HG03159 (cell line): ENCODE data around the gene TAF1A.
"Not testable (repeated sequence)": the region's sequence is repeated elsewhere in the genome, so short reads cannot be mapped to it uniquely, and the experiment has no call there.

Experiments used
- ATAC-seq: cut with Tn5 transposase; IDR thresholded peaks from one replicate; pipeline ENCODE4 v1.9.1; 2021; ENCODE audit warnings: mild to moderate bottlenecking, moderate library complexity; ENCODE audit not compliant: unreplicated experiment

The TAF1A gene

DNA sequence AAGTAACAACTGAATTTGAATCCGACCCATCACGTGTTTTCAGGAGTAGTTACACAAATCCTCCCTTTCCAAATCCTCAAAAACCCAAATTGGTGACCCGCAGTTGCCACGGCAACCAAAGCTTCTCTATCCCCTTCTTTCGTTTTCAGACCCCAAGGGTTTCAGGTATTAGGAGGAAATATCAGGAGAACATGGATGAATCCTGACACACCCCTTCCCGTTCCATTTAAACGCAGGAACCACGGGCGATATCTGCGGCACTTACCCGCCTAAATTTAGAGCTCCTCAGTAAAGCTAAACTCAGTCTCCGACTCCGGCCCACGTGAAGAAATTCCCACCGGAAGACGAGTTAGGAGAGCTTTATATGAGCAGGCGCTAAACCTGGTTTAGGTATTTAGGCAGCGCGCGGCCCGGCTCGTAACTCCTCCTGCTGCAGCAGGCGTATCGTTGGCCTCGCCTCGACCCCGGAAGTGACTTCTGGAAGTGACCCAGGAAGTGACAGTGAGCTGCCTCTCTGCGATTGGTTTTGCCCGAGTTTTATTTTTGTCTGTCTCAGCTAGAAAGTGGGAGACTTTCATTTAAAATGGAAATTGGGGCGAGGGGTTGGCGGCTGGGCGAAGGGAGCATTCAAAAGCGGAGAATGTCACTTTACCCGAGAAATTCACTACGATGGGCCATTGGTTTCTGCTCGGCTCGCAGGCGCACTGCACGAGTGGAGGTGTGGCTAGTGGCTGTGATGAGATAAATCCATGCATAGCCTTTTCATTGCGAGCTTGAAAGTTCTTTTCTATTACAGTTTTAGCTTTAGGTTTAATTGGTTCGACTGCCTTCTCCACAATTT, at the start of gene TAF1A:
Gene TAF1A (minus strand): TSS at position 472 of the 841 bp plus-strand sequence.
- peak; percentile 100 for ATAC-seq

DNA sequence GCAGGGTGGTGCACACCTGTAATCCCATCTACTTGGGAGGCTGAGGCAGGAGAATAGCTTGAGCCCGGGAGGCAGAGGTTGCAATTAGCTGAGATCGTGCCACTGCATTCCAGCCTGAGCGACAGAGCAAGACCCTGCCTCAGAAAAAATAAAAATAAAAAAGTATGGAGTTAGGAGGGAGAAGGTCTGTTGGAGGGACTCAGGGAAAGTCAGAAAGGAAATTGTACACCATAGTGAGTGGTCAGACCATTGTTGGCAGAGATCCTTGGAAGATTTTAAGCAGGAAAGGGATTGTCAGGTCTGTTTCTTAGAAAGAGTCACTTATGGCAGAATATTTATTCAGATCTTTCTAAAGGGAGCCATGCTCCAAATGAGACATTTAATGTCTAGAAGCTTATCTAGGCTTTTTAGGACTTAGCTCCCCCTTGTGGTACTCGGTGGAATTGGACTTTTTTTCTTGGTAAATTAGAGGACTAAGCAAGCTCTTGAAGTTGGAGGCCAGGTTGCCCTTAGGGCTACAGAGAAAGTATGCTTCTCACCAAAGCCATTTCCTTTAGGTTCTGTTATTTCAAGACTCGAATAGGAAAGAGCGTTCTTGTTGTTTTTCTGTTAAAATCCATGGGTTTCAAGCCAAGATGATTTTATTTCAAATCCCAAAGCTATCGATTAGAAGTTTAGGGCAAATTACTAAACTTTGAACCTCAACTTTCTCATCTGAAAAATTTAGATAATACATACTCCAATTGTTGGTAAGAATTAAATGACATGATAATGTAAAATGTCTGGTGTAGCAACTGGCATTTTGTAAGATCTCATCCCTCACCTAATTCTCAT, 44.7 kb upstream of the TAF1A start:
- peak; percentile 83 for ATAC-seq

DNA sequence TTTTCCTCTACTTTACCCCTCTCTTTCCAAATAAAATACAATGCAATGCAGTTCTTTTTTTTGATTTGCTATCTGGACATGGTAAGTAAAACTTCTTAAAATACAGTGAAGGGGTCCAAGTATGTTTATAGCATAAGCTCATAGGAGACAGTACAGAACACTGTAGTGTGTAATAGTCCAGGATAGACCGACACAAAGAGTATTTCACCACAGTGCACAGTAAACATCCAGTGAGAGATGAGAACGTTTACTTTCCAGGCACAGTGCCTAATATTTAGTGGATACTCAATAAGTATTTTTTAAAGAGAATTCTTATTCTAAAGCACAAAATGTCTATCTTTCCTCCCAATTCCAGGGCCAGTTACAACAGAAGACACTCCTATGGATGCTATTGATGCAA, 43.0 kb upstream of the TAF1A start:
- no peak for ATAC-seq

DNA sequence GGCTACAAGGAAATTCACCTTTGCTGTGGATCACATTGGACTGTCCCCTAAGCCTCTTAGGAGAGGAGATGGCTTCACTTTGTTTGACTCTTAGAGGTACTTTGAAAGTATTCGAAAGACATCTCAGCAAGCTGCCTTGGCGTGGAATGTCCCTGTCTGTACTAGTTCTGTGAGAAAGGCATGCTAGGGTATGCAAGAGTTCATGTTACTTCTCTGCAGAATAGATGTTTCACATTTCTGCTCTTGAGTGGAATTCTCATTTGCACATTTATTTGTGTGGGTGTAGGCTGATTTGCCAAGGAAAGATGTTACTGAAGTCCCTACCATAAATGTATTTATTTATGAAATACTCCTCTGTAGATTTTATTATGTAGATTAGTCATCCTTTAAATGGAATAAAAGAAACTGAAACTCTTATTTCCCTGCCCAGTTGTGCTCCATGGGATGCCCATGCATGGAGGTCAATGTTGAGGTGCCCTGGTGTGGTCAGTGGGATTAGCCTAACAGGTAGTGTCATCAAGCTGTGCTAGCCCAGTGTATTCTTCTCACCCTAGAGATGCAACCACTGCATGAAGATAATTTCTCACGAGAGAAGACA, 42.0 kb upstream of the TAF1A start:
- ATAC-seq = no peak

DNA sequence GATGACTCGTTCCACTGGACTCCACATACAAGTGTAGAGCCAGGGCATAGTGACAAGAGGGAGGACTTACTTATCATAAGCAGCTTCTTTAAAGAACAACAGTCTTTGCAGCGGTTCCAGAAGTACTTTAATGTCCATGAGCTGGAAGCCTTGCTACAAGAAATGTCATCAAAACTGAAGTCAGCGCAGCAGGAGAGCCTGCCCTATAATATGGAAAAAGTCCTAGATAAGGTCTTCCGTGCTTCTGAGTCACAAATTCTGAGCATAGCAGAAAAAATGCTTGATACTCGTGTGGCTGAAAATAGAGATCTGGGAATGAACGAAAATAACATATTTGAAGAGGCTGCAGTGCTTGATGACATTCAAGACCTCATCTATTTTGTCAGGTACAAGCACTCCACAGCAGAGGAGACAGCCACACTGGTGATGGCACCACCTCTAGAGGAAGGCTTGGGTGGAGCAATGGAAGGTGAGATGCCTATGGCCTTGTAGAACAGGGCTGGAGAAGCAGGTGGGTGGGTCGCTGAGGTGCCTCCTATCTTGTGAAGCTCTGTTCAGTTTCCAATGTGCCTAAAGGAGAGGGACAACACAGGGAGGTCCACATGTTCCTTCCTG, 40.3 kb upstream of the TAF1A start:
- no peak for ATAC-seq

DNA sequence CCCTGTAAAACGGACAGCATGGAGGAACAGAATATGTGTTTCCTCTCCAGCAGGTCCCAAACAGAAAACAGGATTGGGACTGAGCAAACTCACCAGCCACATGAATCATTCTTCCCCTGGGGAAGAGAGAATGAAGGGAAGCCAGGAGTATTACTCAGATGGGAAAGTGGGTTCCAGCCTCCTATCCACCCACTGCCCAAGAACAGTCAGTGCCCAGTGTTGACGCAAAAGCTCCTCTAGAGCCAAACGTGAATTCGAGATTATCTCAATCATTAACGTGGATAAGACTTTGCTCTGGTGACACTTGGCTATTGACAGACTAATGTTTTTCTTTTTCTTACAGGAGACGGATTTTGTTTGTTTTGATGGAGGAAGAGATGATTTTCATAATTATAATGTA, 37.5 kb upstream of the TAF1A start:
- ATAC-seq = no peak

DNA sequence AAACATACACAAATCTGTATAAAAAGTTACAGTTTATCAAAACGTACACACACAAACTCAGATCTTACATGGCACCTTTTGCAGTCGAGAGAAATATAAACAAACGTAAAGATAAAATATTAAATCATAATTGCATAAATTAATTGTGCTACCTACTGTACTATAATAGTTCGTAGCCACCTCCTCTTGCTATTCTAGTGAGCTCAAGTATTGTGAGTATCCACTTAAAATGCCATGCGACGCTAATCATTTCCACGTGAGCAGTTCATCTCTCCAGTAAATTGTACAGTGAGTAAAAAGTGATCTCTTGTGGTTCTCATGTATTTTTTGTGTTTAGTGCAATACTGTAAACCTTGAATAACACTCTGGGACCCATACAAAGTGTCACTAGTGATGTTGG, 34.5 kb upstream of the TAF1A start:
- no peak for ATAC-seq

DNA sequence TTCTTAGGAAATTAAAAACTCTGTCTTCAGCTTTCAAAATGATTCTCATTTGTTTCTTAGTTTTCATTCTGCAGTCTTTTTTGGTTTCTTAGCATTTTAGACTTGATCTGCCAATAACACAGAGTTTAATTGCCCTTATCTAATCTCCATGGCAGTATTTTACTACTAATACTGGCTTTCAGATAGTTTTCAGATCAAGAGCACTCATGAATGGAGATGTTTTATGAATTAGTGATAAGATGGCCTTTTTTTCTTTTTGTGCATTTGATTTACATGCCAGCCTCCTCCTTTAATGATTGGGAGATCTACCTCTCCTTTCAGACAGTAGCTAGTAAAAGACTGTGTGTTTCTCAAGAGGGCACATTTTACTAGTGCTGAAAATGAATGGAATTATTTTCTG, 33.7 kb upstream of the TAF1A start:
- no peak for ATAC-seq

DNA sequence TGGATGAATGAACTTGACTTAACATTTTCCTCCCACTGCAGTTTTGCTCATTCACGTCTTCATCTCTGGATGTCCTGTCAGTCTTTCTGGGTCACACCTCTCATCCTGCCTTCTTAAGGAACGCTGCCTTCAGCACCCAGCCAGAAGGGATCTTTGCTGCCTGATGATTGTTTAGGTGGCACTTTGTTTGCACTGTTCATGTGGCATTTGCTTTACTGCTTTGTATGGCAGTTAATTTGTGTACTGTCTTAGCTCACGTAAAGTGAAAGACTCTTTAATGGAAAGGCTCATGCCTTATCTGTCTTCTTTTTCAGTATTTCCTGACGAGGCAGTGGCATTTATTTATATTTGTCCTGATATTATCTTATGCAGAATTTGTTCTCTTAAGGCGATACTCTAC, 33.0 kb upstream of the TAF1A start:
- no peak for ATAC-seq

DNA sequence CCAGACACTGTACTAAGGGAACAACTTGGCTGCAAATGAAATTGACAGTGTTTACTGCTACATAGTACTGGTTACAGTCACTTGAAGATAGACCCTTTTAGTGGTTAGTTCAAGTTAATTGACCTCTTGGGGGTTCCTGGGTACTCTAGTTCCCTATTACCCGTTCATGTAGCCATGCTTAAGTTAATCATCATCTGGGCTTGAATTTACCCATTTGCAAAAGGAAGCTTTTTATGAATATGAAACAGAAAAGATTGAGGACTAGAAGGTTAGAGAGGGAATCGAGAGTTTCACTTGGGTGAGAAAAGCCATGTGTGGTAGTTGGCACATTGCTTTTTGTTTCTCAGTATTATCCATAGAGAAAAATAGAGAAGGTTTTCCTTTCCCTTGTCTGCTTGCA, 30.8 kb upstream of the TAF1A start:
- ATAC-seq = peak; percentile 32

DNA sequence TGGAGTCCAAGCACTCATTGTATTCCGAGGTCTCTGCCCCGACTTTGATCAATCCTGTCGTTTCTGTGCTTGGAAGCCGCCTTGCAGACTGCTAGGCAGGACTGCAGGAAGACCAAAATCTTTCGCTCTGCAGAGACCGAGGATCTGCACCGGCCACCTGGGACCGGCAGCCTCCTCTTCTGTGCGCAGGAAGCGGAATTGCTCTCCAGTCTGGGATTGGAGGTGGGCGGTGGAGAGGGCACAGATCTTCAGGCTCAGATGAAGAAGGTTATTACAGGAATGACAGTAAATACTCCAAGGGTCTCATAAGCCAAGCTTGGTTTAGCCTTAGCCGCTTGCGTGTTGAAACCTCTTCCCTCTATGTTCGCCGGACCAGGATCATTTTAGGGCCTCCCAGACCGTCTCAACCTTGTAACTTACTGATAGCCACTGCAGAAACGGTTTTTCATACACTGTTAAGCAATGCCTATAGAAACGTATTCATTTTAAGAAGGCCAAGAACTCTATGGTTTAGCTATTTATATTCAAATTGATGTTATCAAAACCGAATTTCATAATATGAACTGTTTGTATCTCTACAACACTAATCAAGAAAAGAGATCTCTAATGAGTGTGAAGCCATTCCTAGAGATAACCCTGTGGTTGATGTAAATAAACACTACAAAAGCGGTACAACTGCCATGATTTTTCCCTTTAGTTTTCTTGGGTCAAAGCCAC, 29.3 kb upstream of the TAF1A start:
- no peak for ATAC-seq

DNA sequence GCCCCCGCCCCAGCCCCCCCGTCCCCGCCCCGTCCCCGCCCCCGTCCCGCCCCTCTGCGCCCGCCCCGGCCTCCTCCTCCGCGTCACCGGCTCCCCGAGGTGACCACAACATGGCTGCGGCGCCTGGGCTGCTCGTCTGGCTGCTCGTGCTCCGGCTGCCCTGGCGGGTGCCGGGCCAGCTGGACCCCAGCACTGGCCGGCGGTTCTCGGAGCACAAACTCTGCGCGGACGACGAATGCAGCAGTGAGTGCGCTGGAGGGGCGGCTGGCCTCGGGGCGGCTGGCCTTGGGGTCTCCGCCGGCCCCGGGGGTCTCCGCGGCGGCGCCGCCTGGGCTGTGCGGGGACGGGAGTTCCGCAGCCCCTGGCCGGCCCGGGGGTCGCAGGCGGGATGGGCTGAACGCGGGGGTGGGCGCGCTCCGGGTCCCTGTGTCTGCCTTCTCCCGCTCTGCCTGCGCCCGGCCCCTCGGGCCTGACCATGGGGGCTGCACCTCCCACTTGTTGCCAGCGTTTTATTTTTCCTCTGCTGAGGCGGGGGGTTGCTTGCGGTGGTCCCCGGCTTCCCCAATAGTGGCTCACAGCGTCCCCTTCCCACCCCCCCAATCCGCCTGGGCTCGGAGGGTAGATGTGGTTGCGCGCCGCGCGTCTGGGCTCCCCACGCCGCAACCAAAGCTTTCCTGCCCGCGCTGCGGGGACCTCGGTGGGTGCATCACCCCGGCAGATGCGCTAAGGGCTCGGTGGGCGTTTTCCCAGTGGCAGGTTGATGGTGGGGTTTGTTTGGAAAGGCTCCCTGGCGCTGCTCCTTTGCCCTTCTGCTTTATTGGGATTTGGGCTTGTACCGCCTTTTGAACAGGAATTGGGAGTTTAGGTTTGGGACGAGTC, 28.5 kb upstream of the TAF1A start, which contains the start of gene MIA3:
Gene MIA3 (plus strand): TSS at position 97 of the 879 bp plus-strand sequence. CDS start 14 bp downstream, at position 111.
- peak; percentile 58 for ATAC-seq

DNA sequence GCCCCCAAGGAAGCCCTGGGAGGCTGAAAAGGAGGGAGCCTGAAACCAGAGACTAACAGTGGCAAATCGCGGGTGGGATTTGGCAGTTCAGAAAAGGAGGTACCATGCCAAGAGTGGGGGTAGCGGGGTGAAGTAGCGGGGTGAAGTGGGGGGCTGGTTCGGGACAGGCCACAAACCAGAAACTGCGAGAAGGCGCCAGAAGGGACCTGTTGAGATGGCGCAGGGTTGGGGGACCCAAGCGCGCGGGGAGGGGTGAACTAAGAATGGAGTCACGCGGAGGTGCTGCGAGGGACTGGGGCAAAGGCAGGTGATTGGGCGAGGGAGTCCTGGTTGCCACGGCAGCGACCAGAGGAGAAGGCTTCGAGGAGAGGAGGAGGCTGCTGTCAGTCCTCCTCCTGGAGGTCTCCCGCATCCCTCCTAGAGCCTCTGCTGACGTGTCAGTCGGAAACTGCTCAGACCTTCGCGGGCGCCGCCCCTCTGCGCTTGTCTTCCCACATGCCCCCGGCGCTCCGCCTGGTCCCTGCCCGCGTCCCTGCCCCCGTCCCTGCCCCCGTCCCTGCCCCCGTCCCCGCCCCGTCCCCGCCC, 27.7 kb upstream of the TAF1A start:
- peak; percentile 88 for ATAC-seq

DNA sequence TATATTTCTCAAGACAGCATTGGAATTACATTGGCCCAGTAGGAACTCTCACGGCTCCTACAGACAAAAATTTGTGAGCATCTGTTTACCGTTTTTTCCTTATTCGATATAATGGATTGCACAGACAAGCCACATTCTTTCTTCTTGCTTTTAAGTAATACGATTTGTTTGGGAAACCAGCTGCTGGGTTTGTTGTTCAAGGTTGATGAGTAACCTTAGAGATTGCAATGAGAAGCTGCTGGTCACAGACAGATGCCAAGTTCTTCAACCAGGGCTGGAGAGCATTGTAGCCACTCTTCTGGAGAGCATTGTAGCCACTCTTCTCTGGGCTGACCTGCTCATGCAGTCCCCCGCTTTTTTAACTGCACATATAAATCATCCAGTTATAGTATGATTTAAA, 26.8 kb upstream of the TAF1A start:
- no peak for ATAC-seq

DNA sequence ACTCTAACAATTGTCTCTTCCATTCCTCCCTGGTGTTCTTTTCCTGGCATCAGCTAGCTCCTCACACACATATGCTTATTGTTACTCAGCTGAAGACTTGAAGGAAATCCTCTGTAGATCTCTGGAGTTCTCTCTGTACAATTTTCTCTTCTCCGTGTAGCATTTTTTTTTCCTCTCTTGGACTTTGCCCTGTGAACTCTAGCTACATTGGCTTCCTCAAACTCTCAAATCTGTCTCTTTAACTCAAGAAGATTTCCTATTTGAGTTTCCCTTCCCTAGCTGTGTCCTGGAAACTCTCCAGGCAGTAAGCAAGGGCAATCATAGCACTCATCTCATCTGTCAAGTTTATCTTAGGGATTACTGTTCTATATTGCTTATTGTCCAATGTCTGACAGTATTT, 23.9 kb upstream of the TAF1A start:
- ATAC-seq = no peak

DNA sequence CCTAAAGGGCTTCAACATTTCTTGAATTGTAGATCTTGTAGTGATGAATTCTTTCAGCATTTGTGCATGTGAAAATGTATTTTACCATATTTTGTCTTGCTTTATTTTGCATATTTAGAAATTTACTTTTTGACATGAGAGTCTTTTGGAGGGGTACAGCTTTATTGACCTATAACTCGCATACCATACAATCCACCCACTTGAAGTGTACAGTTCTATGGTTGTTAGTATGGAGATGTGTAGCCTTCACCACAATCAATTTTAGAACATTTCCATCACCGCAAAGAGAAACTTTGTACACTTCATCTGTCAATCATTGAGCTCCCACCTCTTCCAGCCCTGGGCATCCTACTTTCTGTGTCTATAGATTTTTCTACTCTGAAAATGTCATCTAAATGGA, 21.0 kb upstream of the TAF1A start:
- no peak for ATAC-seq

DNA sequence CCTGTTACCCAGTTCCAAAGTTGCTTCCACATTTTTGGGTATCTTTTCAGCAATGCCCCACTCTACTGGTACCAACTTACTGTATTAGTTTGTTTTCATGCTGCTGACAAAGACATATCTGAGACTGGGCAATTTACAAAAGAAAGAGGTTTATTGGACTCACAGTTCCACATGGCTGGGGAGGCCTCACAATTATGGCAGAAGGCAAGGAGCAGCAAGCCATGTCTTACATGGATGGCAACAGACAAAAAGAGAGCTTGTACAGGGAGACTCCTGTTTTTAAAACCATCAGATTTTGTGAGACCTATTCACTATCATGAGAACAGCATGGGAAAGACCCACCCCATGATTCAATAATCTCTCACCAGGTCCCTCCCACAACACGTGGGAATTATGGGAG, 19.4 kb upstream of the TAF1A start:
- not testable (repeated sequence) for ATAC-seq

DNA sequence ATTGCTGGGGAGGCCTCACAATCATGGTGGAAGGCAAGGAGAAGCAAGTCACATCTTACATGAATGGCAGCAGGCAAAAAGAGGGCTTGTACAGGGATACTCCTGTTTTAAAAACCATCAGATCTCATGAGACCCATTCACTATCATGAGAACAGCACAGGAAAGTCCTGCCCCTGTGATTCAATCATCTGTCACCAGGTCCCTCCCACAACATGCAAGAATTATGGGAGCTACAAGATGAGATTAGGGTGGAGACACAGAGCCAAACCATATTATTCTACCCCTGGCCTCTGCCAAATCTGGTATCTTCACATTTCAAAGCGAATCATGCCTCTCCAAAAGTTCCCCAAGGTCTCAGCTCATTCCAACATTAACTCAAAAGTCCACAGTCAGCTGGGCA, 17.0 kb upstream of the TAF1A start:
- no peak for ATAC-seq

DNA sequence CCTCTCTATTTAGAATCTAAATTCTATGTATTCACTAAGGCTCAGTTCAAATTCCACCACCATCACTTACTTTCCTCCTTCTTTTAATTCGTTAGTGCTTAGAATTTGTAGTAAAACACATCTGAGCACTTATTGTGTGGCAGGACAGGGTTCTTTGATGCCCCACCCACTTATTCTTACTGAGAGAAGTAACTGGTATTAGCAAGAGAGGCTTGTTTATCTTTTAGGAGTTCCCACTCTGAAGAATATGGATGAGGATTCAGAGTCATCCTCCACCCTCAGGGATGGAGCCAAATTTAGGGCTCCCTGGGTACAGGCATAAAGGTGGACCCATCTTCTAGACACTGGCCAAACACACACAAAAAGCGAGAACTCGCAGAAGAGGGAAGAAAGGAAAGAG, 11.5 kb upstream of the TAF1A start:
- ATAC-seq = no peak
